Brain pericyte (primary cell): ENCODE data around the gene NXN.
"Not testable (repeated sequence)": the region's sequence is repeated elsewhere in the genome, so short reads cannot be mapped to it uniquely, and the experiment has no call there.

Experiments
- DNase-seq: peaks from one replicate; pipeline ENCODE4 v3.0.0-alpha.2; 2012; ENCODE audit warnings: low read depth, low spot score

Gene NXN

DNA sequence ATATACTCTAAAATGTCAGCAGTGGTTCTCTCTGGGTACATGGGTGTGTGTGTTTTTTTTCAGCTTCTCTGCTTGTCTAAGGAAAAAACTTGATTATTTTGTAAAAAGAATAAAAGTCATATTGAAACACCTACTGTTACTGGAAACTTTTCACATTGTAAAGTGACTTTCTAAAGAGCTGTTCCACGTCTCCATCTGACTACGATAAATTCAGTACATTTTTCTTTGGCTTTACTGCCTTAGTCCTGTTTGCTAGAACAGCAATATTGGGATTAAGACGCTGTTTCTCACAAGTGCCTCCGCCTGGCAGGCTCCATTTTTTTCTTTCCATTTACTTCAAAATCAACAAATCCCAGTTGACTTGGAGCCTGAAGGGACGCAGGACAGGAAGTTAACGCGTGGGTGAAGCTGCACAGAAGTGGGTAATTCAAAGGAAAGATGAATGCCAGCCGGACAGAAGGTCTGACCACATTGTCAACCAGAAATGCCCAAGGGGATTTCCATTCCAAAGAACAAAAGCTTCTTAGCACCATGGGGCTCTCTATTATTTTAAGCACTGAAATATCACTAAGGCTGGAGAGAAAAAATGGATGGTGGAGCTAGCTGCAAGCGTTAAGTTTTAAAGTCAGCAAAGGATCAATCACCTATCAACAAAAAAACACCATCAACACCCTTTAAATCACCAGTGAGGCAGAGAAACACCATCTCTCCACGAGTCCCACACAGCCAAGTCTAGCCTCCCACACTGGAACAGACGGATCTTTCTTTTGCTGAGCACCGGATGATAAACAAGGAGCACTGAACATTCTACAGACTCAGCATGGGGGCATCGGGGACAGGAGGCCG lies 205.9 kb downstream of the NXN start:
- no peak for DNase-seq

DNA sequence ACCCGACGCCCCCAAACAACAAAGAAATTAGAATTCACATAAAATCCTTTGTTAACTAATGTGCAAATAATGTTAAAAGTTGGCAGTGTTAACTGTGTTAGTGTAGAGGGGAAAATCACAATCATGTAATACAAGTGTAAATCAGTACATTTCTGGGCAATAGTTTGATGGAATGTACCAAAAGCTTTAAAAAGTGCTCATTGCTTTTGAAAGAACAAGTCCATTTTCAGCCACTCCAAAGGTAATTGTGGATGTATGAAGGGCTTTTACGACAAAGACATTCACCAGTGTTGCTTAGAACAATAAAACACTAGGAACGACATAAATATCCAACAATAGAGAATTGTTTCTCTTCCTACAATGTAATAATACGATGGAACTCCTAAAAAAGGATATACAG lies 206.6 kb downstream of the NXN start:
- DNase-seq = no peak

DNA sequence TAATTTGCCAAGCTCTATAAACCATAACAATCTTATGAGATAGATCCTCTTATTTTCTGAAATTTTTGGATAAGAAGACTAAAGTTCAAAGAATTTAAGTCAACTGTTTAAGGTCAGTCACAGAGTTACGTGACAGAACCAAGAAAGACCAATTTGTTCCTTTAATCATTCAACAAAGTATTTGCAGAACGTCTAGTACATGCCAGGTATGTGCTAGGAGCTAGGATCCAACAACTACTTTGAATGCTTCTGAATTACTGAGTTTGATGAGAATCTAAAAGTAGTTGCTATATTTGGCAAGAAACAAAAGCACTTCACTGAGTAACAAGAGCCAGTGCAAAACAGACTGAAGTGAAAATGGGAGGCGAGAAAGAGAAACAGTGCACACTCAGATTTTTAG lies 212.5 kb downstream of the NXN start:
- DNase-seq = no peak

DNA sequence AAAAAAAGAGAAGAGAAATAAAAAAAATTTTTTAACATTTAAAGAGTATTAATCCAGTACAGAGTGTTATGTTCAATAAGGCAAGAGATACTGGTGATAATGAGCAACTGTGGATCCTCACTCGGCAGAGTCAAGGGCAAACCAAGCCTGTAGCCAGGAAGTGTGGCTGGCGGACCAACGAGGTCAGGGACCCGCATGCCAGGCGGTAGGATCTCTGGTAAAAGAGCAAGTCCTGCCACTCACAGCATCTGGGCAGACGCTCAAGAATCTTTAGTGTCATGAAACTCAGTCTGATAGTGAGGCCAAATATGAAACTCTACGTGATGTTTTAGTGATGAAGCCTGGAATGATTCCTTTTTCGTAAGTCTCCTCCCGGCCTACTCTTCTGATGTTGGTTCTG lies 219.2 kb downstream of the NXN start:
- no peak for DNase-seq

DNA sequence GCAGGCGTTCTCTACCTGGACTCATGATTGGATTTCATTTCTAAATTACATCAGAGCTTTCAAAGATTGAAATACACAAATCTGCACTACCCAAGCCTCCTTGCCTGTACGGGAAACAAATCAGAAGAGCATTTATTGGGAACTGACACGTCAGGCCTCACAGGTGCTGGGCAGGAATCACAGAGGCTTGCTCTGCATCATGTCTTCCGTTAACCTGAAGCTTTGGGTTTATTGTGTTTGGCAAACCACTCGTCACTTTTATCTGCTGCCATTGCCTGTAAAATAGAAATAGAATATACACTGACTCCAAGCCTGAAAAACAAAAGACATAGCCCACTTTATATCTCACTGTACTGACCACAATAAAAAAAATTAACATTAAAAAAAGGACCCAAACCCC lies 219.6 kb downstream of the NXN start:
- DNase-seq = no peak

DNA sequence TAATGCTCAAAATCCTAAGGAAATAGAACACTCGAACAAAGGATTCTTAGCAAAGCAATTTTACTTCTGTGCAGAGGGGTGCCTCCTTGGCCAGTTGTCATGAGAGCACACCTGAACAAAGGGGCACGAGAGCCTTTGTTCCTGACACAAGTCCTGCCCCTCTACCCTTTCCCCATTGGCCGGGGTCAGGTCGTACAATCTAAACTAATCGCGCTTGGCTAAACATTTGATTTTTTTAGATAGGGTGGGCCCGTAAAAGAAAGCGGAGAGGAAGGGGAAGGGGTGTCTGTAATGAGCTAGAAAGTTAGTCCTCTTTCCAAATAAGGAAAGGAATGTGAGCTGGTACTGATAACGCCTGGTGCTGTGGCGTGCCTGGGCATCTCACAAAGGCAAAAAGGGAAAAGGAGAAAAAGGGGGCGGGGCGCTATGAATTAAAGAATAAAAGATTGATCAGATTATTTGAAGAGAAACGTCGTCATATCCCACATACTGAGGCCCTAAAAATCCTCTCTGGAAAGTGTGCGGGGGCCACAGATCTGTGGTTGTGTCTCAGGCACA lies 223.5 kb downstream of the NXN start:
- not testable (repeated sequence) for DNase-seq

DNA sequence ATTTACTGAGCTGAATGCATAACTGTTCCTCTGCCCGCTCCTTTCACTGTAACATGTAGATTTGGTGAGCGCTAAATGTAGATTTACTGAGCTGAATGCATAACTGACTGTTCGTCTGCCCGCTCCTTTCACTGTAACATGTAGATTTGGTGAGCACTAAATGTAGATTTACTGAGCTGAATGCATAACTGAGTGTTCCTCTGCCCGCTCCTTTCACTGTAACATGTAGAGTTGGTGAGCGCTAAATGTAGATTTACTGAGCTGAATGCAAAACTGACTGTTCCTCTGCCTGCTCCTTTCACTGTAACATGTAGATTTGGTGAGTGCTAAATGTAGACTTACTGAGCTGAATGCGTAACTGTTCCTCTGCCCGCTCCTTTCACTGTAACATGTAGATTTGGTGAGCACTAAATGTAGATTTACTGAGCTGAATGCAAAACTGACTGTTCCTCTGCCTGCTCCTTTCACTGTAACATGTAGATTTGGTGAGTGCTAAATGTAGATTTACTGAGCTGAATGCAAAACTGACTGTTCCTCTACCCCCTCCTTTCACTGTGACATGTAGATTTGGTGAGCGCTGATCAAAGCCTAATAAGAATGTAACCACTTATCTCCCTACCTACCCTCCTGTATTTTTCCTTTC lies 224.1 kb downstream of the NXN start:
- not testable (repeated sequence) for DNase-seq

DNA sequence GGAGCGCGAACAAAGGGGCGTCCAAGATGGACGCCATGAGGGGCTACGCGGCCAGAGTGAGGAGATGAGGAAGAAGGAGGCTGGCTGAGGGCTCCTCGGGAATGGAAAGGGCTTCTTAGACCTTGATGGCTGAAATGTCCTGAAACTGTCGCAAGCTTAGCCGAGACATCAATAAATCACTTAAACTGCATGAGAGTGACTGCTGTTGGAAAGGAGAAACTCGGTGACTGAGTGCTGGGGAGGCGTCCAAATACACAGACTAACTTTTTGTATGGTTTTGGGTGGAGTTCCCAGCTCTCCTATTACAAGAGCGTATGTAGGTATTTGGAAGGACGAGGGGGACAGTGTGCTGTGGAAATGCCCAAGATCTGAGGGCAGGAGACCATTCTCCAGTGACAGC lies 226.2 kb downstream of the NXN start:
- no peak for DNase-seq

DNA sequence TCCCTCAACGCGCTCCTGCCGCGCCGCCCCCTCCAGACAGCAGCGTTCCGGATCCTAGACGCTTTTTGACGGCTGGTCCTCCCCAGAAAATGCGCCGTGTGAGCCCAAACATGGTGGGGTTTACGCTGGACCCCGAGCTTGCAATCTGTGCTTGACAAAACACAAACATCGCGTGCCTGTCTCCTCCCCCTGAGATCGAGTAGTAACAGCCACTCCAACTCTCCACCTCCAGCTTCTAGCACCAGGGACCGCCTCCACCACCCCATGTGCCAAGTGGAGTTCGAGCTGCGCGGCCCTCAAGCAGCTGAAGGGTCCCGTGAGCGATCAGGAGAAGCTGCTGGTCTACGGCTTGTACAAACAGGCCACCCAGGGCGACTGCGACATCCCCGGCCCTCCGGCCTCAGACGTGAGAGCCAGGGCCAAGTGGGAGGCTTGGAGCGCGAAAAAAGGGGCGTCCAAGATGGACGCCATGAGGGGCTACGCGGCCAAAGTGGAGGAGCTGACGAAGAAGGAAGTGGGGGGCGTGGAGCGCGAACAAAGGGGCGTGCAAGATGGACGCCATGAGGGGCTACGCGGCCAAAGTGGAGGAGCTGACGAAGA lies 226.9 kb downstream of the NXN start:
- DNase-seq = no peak

DNA sequence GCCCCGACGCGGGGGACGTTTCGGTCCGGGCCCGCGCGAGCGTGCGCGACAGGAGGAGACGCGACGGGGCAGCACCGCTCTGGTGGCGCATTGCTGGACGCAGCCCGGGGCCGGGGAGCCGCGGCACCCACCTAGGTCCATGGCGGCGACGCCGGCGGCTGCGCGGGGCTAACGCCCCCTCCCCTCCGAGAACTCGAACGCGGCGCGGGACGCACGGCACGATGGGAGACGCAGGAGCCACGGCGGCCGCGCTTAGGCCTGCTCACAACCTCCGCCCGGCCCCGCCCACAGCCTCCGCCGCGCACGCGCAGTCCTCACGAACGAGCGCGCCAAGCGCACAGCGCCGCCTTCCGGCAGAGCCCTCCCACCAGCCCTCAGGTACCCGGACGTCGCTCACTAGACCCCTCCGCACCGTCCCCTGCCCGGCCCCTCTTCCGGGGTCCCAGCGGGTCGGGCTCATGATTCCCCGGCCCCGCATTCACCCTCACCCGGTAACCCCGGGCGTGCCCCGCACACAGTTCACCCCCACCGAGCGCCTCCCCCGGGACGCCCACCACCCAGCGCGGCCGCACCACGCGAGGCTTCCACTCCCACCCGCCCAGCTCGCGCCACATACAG lies 227.5 kb downstream of the NXN start, which contains the start of gene GEMIN4:
GEMIN4 (minus strand) TSS at position 263 of the 618 bp plus-strand sequence; CDS start at position 141, 122 bp downstream.
- peak; percentile 80 for DNase-seq

DNA sequence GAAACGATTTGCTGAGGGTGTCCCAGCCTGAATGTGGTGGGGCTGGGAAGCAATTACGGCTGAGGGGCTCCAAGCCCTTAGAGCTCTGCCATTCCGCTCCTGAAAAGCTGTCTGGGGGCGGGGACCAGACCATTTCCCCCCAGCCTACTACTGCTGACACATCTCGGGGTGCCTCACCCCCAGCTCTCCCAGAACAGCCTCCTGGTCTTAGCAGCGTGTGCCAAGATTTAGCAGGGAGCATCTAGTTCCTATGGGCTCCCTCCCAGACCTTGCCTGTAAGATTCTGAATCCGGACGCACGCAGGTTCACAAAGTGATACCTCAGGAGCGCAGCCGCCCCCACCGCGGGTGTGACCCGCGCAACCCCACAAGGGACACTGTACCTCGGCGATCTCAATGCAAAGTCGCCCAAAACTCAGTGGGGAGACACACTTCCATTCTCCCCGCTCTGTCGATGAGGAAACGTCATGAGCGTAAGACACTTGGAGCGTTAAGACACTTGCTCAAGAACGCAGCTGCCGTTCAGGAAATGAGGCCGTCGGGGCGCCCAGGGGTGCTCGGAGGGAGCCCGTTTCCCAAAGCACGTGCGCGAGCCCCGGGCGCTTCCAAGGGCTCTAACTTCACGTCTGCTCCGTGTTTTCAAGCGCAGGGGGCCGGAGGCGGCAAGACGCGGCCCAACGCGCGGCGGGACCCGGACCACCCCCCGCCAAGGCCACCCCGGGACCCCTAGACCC lies 228.1 kb downstream of the NXN start:
- no peak for DNase-seq

DNA sequence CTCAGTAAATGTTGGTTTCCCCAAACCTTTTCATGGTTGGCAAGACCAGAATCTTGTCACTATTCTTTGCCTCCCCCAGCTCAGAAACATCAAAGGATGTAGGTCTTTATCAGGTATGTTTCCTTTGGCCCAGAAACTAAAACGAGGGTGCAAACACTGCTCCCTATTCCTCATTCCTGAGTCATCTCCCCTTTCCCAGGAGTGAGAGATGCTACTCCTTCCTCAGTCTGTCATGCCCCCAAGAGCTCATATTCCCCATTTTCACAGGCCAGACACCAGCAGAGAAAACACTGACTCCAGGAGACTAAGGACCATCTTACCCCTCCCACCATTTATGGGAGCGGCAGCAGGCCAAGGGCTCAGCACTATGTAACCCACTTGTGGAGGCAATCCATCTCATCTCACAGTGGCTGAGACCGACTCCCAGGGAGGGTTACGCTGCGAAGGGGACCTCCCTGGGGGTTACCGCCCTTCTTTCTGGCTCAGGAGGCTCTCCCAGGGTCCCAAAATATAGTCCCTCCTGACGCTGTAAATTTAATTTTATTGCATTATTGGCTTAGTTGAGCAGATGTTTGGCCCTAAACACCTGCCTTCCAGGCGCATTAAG lies 229.0 kb downstream of the NXN start:
- DNase-seq = no peak

DNA sequence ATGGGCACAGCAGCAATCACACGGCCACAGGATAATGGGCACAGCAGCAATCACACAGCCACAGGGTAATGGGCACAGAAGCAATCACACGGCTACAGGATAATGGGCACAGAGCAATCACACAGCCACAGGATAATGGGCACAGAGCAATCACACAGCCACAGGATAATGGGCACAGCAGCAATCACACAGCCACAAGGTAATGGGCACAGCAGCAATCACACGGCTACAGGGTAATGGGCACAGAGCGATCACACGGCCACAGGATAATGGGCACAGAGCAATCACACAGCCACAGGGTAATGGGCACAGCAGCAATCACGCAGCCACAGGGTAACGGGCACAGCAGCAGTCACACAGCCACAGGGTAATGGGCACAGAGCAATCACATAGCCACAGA lies 230.2 kb downstream of the NXN start:
- DNase-seq = not testable (repeated sequence)
